ENCODE results near the gene PDE6D.

The PDE6D gene

DNA sequence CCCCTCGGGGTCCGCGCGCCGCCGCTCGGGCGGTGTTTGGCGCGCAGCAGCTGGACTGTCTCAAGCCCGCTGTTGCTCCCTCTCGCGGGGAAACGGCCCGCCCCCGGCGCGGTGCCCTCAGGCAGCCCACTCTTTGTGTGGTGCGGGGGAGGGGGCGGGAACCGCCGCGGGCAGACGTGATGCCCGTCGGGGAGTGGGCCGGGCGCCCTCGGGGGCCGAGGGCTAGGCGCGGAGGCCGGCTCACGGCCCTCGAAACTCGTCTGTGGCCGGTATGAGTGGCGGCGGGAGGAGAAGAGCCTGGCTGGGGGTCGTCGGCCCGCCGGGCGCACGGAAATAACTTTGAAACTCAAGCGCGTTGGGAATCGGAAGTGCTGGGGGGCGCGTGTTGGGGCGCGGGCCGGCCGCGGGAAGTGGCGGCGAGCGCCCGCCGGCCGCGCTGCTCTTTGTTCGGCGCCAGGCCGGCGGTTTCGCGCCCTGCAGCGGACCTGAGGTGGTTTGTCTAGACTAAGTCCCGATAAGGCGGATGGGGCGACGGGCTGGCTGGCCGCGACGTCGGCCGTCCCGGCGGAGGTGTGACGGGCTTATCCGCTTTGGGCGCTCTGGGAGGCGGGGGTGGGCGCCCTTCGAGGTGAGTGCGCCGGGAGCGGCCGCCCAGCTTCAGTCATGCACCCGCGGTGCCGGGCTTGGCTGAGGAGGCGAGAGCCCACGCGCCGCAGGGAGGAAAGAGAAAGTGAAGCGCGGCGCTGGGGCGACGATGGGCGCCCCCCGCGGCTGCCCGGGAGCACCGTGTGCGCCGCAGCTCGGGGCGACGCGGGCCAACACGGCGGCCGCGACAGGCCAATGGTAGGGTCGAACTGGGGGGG lies 72.1 kb downstream of the PDE6D start:
- TF ChIP-seq ZNF565 (CRISPR knock-in tag; conservative IDR thresholded peaks at IDR 0.05; ENCODE audit: low read depth) (no peak), BACH2 (CRISPR knock-in tag; IDR thresholded peaks at IDR 0.05; ENCODE audit: borderline replicate concordance) (no peak), ISL1 (CRISPR knock-in tag; IDR thresholded peaks at IDR 0.05) (no peak), ZNF70 (CRISPR knock-in tag; IDR thresholded peaks at IDR 0.05) (no peak), GLIS3 (CRISPR knock-in tag; IDR thresholded peaks at IDR 0.05) (no peak), CSDC2 (CRISPR knock-in tag; IDR thresholded peaks at IDR 0.05) (no peak), TCF4 (CRISPR knock-in tag; IDR thresholded peaks at IDR 0.05; ENCODE audit: borderline replicate concordance) (no peak), CREB5 (CRISPR knock-in tag; IDR thresholded peaks at IDR 0.05; ENCODE audit: low read depth) (no peak), ZC3H10 (CRISPR knock-in tag; IDR thresholded peaks at IDR 0.05) (no peak), OSR1 (CRISPR knock-in tag; IDR thresholded peaks at IDR 0.05) (no peak), CSRNP3 (CRISPR knock-in tag; IDR thresholded peaks at IDR 0.05) (no peak), RARB (CRISPR knock-in tag; IDR thresholded peaks at IDR 0.05) (no peak), ZFP3 (CRISPR knock-in tag; IDR thresholded peaks at IDR 0.05) (no peak)
- TF ChIP-seq, protein P1, sequence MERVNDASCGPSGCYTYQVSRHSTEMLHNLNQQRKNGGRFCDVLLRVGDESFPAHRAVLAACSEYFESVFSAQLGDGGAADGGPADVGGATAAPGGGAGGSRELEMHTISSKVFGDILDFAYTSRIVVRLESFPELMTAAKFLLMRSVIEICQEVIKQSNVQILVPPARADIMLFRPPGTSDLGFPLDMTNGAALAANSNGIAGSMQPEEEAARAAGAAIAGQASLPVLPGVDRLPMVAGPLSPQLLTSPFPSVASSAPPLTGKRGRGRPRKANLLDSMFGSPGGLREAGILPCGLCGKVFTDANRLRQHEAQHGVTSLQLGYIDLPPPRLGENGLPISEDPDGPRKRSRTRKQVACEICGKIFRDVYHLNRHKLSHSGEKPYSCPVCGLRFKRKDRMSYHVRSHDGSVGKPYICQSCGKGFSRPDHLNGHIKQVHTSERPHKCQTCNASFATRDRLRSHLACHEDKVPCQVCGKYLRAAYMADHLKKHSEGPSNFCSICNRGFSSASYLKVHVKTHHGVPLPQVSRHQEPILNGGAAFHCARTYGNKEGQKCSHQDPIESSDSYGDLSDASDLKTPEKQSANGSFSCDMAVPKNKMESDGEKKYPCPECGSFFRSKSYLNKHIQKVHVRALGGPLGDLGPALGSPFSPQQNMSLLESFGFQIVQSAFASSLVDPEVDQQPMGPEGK (CRISPR knock-in tag; IDR thresholded peaks at IDR 0.05; ENCODE audit: borderline replicate concordance) = no peak
- peak; percentile 0 for ATAC-seq

- TF ChIP-seq ISL1 (CRISPR knock-in tag; IDR thresholded peaks at IDR 0.05) (no peak), PPARA (CRISPR knock-in tag; IDR thresholded peaks at IDR 0.05; ENCODE audit: borderline replicate concordance) (no peak), GLIS3 (CRISPR knock-in tag; IDR thresholded peaks at IDR 0.05) (no peak), ZFP30 (CRISPR knock-in tag; IDR thresholded peaks at IDR 0.05) (no peak), TSHZ2 (CRISPR knock-in tag; IDR thresholded peaks at IDR 0.05) (no peak), CREB5 (CRISPR knock-in tag; IDR thresholded peaks at IDR 0.05; ENCODE audit: low read depth) (no peak), CSRNP3 (CRISPR knock-in tag; IDR thresholded peaks at IDR 0.05) (no peak), ZNF70 (CRISPR knock-in tag; IDR thresholded peaks at IDR 0.05) (no peak), ZC3H10 (CRISPR knock-in tag; IDR thresholded peaks at IDR 0.05) (no peak), CSDC2 (CRISPR knock-in tag; IDR thresholded peaks at IDR 0.05) (no peak)
- TF ChIP-seq, protein P2, sequence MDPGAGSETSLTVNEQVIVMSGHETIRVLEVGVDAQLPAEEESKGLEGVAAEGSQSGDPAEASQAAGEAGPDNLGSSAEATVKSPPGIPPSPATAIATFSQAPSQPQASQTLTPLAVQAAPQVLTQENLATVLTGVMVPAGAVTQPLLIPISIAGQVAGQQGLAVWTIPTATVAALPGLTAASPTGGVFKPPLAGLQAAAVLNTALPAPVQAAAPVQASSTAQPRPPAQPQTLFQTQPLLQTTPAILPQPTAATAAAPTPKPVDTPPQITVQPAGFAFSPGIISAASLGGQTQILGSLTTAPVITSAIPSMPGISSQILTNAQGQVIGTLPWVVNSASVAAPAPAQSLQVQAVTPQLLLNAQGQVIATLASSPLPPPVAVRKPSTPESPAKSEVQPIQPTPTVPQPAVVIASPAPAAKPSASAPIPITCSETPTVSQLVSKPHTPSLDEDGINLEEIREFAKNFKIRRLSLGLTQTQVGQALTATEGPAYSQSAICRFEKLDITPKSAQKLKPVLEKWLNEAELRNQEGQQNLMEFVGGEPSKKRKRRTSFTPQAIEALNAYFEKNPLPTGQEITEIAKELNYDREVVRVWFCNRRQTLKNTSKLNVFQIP (CRISPR knock-in tag; IDR thresholded peaks at IDR 0.05; ENCODE audit: borderline replicate concordance, low read depth) = no peak
- TF ChIP-seq, protein P1 (CRISPR knock-in tag; IDR thresholded peaks at IDR 0.05; ENCODE audit: borderline replicate concordance) = no peak
- ATAC-seq = peak; percentile 72
Measured at GRCh38 chr2:231707927-231708772, 72.9 kb downstream of the PDE6D start, which contains the start of gene PTMA. TSS of gene PTMA (plus strand) at chr2:231708525. CDS start at chr2:231708707, 182 bp downstream.
